GM23338 (cell line): ENCODE results near the gene UBE2F.
"Not testable (repeated sequence)": the region's sequence is repeated elsewhere in the genome, so short reads cannot be mapped to it uniquely, and the experiment has no call there.

Source experiments
- EZH2 ChIP-seq: fragments of 200-600 bp; sonication (generic); IDR thresholded peaks from one replicate; pipeline ENCODE4 v1.8.0; 2017; ENCODE audit warnings: antibody characterized with exemption, mild to moderate bottlenecking, low read depth; ENCODE audit not compliant: unreplicated experiment
- EZH2phosphoT487 ChIP-seq: fragments of 200-600 bp; sonication (generic); IDR thresholded peaks from one replicate; pipeline ENCODE4 v1.8.1; 2018; ENCODE audit warnings: antibody characterized with exemption; ENCODE audit not compliant: unreplicated experiment
- ZNF114 ChIP-seq: fragments of 250-450 bp; sonication (Bioruptor Pico); IDR thresholded peaks from 2 replicates; pipeline ENCODE4 v1.5.0; 2020; ENCODE audit warnings: mild to moderate bottlenecking, moderate library complexity
- TF ChIP-seq, protein P1 (sequence below), 2 experiments: fragments of 200-600 bp in 1 of 2; sonication (generic) in 1 of 2; conservative IDR thresholded peaks; 2 replicates each; pipeline versions ENCODE4 v1.5.1 to v1.6.1; 2016 to 2017; ENCODE audit warnings: antibody characterized with exemption in 2 of 2, low read depth in 2 of 2, mild to moderate bottlenecking in 2 of 2, moderate library complexity in 1 of 2

DNA sequence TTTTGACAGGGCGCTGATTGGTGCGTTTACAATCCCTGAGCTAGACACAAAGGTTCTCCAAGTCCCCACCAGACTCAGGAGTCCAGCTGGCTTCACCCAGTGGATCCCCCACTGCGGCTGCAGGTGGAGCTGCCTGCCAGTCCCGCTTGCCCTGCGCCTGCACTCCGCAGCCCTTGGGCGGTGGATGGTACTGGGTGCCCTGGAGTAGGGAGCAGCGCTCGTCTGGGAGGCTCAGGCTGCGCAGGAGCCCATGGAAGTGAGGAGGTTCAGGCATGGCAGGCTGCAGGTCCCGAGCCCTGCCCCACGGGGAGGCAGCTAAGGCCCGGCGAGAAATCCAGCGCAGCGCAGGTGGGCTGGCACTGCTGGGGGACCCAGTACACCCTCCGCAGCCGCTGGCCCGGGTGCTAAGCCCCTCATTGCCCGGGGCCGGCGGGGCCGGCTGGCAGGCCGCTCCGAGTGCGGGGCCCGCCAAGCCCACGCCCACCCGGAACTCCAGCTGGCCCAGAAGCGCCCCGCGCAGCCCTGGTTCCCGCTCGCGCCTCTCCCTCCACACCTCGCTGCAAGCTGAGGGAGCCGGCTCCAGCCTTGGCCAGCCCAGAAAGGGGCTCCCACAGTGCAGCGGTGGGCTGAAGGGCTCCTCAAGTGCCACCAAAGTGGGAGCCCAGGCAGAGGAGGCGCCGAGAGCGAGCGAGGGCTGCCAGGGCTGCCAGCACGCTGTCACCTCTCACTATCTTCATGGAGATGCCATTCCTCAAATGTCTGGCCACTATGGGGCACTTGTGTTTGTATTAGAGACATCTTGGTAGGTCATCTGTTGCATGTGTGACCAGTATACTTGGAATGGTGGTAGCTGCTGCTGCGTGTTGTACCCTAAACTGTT lies 91.1 kb downstream of the UBE2F start:
- TF ChIP-seq, protein P1, sequence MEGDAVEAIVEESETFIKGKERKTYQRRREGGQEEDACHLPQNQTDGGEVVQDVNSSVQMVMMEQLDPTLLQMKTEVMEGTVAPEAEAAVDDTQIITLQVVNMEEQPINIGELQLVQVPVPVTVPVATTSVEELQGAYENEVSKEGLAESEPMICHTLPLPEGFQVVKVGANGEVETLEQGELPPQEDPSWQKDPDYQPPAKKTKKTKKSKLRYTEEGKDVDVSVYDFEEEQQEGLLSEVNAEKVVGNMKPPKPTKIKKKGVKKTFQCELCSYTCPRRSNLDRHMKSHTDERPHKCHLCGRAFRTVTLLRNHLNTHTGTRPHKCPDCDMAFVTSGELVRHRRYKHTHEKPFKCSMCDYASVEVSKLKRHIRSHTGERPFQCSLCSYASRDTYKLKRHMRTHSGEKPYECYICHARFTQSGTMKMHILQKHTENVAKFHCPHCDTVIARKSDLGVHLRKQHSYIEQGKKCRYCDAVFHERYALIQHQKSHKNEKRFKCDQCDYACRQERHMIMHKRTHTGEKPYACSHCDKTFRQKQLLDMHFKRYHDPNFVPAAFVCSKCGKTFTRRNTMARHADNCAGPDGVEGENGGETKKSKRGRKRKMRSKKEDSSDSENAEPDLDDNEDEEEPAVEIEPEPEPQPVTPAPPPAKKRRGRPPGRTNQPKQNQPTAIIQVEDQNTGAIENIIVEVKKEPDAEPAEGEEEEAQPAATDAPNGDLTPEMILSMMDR (conservative IDR thresholded peaks at IDR 0.05; ENCODE audit: low read depth in 2 of 2): not testable (repeated sequence)
- TF ChIP-seq ZNF114 (CRISPR knock-in tag); EZH2; EZH2phosphoT487: not testable (repeated sequence)
